ENCODE results near the gene SGK1.

The SGK1 gene

GRCh38 chr6:134148566-134148965 lies 169.3 kb downstream of the SGK1 start:
- no peak for TF ChIP-seq LEF1 (IDR thresholded peaks at IDR 0.05; ENCODE audit: borderline replicate concordance)
- no peak for TF ChIP-seq SP1 (IDR thresholded peaks at IDR 0.05)
- no peak for TF ChIP-seq FOXA1 (IDR thresholded peaks at IDR 0.05)
- TF ChIP-seq HDGF (IDR thresholded peaks at IDR 0.05; ENCODE audit: borderline replicate concordance), result no peak
- no peak for TF ChIP-seq CTBP1 (IDR thresholded peaks at IDR 0.05; ENCODE audit: borderline replicate concordance)
- TF ChIP-seq PKNOX1 (IDR thresholded peaks at IDR 0.05), result no peak
- no peak for TF ChIP-seq NFRKB (IDR thresholded peaks at IDR 0.05)
- TF ChIP-seq ZNF384 (IDR thresholded peaks at IDR 0.05), result no peak
- no peak for TF ChIP-seq BHLHE40 (IDR thresholded peaks at IDR 0.05; ENCODE audit: borderline replicate concordance)
- TF ChIP-seq L3MBTL2 (conservative IDR thresholded peaks at IDR 0.05), result no peak
- no peak for TF ChIP-seq ELF4 (IDR thresholded peaks at IDR 0.05)
- no peak for TF ChIP-seq SUZ12 (IDR thresholded peaks at IDR 0.05)
- DNase-seq (ENCODE audit: extremely low spot score), result no peak
- POLR2A ChIA-PET, result no interaction called here
- CTCF ChIA-PET, result interaction anchor here (0.8 to 1.1 kb wide), 2 partner anchors 25 to 792 kb away, joined by 3 read pairs; no protein-coding TSS in a partner anchor

- DNase-seq (ENCODE audit: extremely low spot score), result no peak
- ChIA-PET CTCF (no interaction called here), POLR2A (no interaction called here)
- no peak for TF ChIP-seq NFRKB (IDR thresholded peaks at IDR 0.05)
- TF ChIP-seq ZNF384 (IDR thresholded peaks at IDR 0.05), result no peak
- TF ChIP-seq PKNOX1 (IDR thresholded peaks at IDR 0.05), result no peak
- no peak for TF ChIP-seq L3MBTL2 (conservative IDR thresholded peaks at IDR 0.05)
- no peak for TF ChIP-seq BHLHE40 (IDR thresholded peaks at IDR 0.05; ENCODE audit: borderline replicate concordance)
- no peak for TF ChIP-seq ARNT (IDR thresholded peaks at IDR 0.05)
- no peak for TF ChIP-seq HDGF (IDR thresholded peaks at IDR 0.05; ENCODE audit: borderline replicate concordance)
- no peak for TF ChIP-seq CTBP1 (IDR thresholded peaks at IDR 0.05; ENCODE audit: borderline replicate concordance)
- no peak for TF ChIP-seq SUZ12 (IDR thresholded peaks at IDR 0.05)
- no peak for TF ChIP-seq SP1 (IDR thresholded peaks at IDR 0.05)
- no peak for TF ChIP-seq FOXK2 (IDR thresholded peaks at IDR 0.05)
- TF ChIP-seq ELF4 (IDR thresholded peaks at IDR 0.05), result no peak
- TF ChIP-seq LEF1 (IDR thresholded peaks at IDR 0.05; ENCODE audit: borderline replicate concordance), result no peak
- no peak for TF ChIP-seq FOXA1 (IDR thresholded peaks at IDR 0.05)
- TF ChIP-seq TARDBP (IDR thresholded peaks at IDR 0.05), result no peak
- no peak for TF ChIP-seq FOXM1 (IDR thresholded peaks at IDR 0.05; ENCODE audit: borderline replicate concordance)
These were observed 170.8 kb downstream of the SGK1 start for GRCh38 chr6:134147034-134147533.

- DNase-seq (ENCODE audit: extremely low spot score), result no peak
- POLR2A ChIA-PET, result interaction anchor here (1.1 kb wide), 1 partner anchor 664 kb away, joined by 3 read pairs; no protein-coding TSS in a partner anchor
- no peak for TF ChIP-seq ELF4 (IDR thresholded peaks at IDR 0.05)
- TF ChIP-seq SP1 (IDR thresholded peaks at IDR 0.05), result no peak
- no peak for TF ChIP-seq LEF1 (IDR thresholded peaks at IDR 0.05; ENCODE audit: borderline replicate concordance)
- no peak for TF ChIP-seq L3MBTL2 (conservative IDR thresholded peaks at IDR 0.05)
- TF ChIP-seq FOXM1 (IDR thresholded peaks at IDR 0.05; ENCODE audit: borderline replicate concordance), result no peak
- no peak for TF ChIP-seq TARDBP (IDR thresholded peaks at IDR 0.05)
- TF ChIP-seq FOXK2 (IDR thresholded peaks at IDR 0.05), result no peak
- TF ChIP-seq CTBP1 (IDR thresholded peaks at IDR 0.05; ENCODE audit: borderline replicate concordance), result no peak
- no peak for TF ChIP-seq HDGF (IDR thresholded peaks at IDR 0.05; ENCODE audit: borderline replicate concordance)
- TF ChIP-seq SUZ12 (IDR thresholded peaks at IDR 0.05), result no peak
- TF ChIP-seq PKNOX1 (IDR thresholded peaks at IDR 0.05), result no peak
- TF ChIP-seq NFRKB (IDR thresholded peaks at IDR 0.05), result no peak
- no peak for TF ChIP-seq ARNT (IDR thresholded peaks at IDR 0.05)
- no peak for TF ChIP-seq FOXA1 (IDR thresholded peaks at IDR 0.05)
- no peak for TF ChIP-seq ZNF384 (IDR thresholded peaks at IDR 0.05)
- CTCF ChIA-PET, result interaction anchor here (1.1 to 2.2 kb wide), 2 partner anchors 10 to 23 kb away, joined by 5 to 8 read pairs; no protein-coding TSS in a partner anchor
These were observed 171.5 kb downstream of the SGK1 start for GRCh38 chr6:134146268-134147033.

- no peak for TF ChIP-seq SP1 (IDR thresholded peaks at IDR 0.05)
- TF ChIP-seq FOXK2 (IDR thresholded peaks at IDR 0.05), result no peak
- TF ChIP-seq BHLHE40 (IDR thresholded peaks at IDR 0.05; ENCODE audit: borderline replicate concordance), result no peak
- TF ChIP-seq ZNF384 (IDR thresholded peaks at IDR 0.05), result no peak
- no peak for TF ChIP-seq SUZ12 (IDR thresholded peaks at IDR 0.05)
- no peak for TF ChIP-seq CTBP1 (IDR thresholded peaks at IDR 0.05; ENCODE audit: borderline replicate concordance)
- ChIA-PET CTCF (interaction anchor here (1.1 to 2.2 kb wide), 3 partner anchors 9 to 22 kb away, joined by 5 to 8 read pairs (median 8); no protein-coding TSS in a partner anchor), POLR2A (interaction anchor here (1.1 kb wide), 1 partner anchor 665 kb away, joined by 3 read pairs; no protein-coding TSS in a partner anchor)
- DNase-seq (ENCODE audit: extremely low spot score), result no peak
These were observed 172.1 kb downstream of the SGK1 start for GRCh38 chr6:134145786-134146185.

GRCh38 chr6:134138226-134138975 lies 179.5 kb downstream of the SGK1 start:
- no peak for DNase-seq (ENCODE audit: extremely low spot score)
- ChIA-PET POLR2A (no interaction called here), CTCF (interaction anchor here (0.9 kb wide), 1 partner anchor 18 kb away, joined by 3 read pairs; no protein-coding TSS in a partner anchor)
- TF ChIP-seq ARNT (IDR thresholded peaks at IDR 0.05) (no peak), TARDBP (IDR thresholded peaks at IDR 0.05) (no peak)

All from HEK293T (cell line).